HepG2 (cell line): Measurements from ENCODE around the gene ANKLE1. TPM values are rescaled to one million over a fixed set of nuclear protein-coding genes. Genes with fewer than 3 reads are reported as not detected.

Experiments used
- ATAC-seq: fragments of 200-7000 bp; cut with Tn5 transposase; 3 replicates; pipeline ENCODE4 v1.9.1; 2020; ENCODE audit warnings: mild to moderate bottlenecking, moderate library complexity
- BruUV-seq: library from RNA; stranded (reverse); fragments of 400-500 nt; replicated peaks from 2 replicates; lab custom pipeline; 2021; lab: Mats Ljungman, UMichigan
- CTCF ChIA-PET: fragments of 300-600 bp; formaldehyde crosslinking; extraction: SDS; loops from one replicate; lab custom pipeline; 2021; ENCODE audit warnings: low total read pairs, inconsistent platforms, low intra/inter-chr PET ratio; lab: Yijun Ruan, JAX
- POLR2A ChIA-PET: fragments of 350-600 bp; sonication (Branson Sonifier 250); formaldehyde crosslinking; loops from one replicate; lab custom pipeline; 2020; ENCODE audit warnings: antibody characterized with exemption, inconsistent platforms; lab: Yijun Ruan, JAX
- DNase-seq: peaks from one replicate; pipeline ENCODE4 v3.0.0-alpha.2; 2015; ENCODE audit warnings: low spot score
- FAIRE-seq: peaks from 3 replicates; lab custom pipeline; 2011; peaks lifted over from hg19 to GRCh38; lab: Jason Lieb, UNC
- H2AFZ ChIP-seq: one replicate; pipeline ENCODE4 v1.6.1; 2011; ENCODE audit warnings: low read length, inconsistent platforms
- H3K27ac ChIP-seq: fragments of 300-600 bp; 3 replicates; pipeline ENCODE4 v1.8.0; 2011; ENCODE audit warnings: mixed run types, mild to moderate bottlenecking, mixed read lengths, low read length, inconsistent platforms; ENCODE audit not compliant: insufficient read depth; ENCODE audit errors: extremely low read length
- H3K27me3 ChIP-seq, 2 experiments: fragments of 200-600 bp in 1 of 2; 2 replicates in 1 of 2; 3 replicates in 1 of 2; pipeline versions ENCODE4 v1.6.0 to v1.8.0; 2011; ENCODE audit warnings: low read length in 2 of 2, mild to moderate bottlenecking in 2 of 2, moderate library complexity in 2 of 2, inconsistent platforms in 1 of 2; ENCODE audit not compliant: insufficient read depth in 2 of 2, control insufficient read depth in 1 of 2
- H3K36me3 ChIP-seq, 2 experiments: fragments of 200-600 bp in 1 of 2; replicated peaks in 1 of 2; 2 replicates in 1 of 2; 3 replicates in 1 of 2; pipeline versions ENCODE4 v1.5.1 to v1.8.0; 2011; ENCODE audit warnings: low read length in 2 of 2, inconsistent platforms in 1 of 2; ENCODE audit not compliant: insufficient read depth in 2 of 2, control insufficient read depth in 1 of 2
- H3K4me1 ChIP-seq: 2 replicates; pipeline ENCODE4 v1.5.1; 2012; ENCODE audit warnings: low read length, inconsistent platforms; ENCODE audit not compliant: insufficient read depth
- H3K4me2 ChIP-seq: 2 replicates; pipeline ENCODE4 v1.6.0; 2011; ENCODE audit warnings: low read depth, low read length, inconsistent platforms
- H3K4me3 ChIP-seq, 3 experiments: fragments of 200-600 bp in 1 of 3; sonication (generic), shearing (Covaris generic) in 1 of 3; replicated peaks in 1 of 3; 2 replicates each; pipeline ENCODE4 v1.5.1; 2011 to 2016; ENCODE audit warnings: low read length in 3 of 3, inconsistent platforms in 2 of 3, low read depth in 2 of 3, mild to moderate bottlenecking in 2 of 3, control low read depth in 1 of 3, mixed read lengths in 1 of 3; ENCODE audit not compliant: insufficient read depth in 1 of 3
- H3K79me2 ChIP-seq: one replicate; pipeline ENCODE4 v1.6.1; 2011; ENCODE audit warnings: low read length, inconsistent platforms; ENCODE audit not compliant: insufficient read depth
- H3K9ac ChIP-seq: 2 replicates; pipeline ENCODE4 v1.6.0; 2011; ENCODE audit warnings: mild to moderate bottlenecking, low read depth, low read length, inconsistent platforms; ENCODE audit not compliant: insufficient read depth
- H3K9me3 ChIP-seq: 2 replicates; pipeline ENCODE4 v1.5.1; 2012; ENCODE audit warnings: mild to moderate bottlenecking, low read length
- H4K20me1 ChIP-seq: 2 replicates; pipeline ENCODE4 v1.6.0; 2011; ENCODE audit warnings: inconsistent platforms, mild to moderate bottlenecking, low read length, moderate library complexity; ENCODE audit not compliant: insufficient read depth
- ARHGAP35 ChIP-seq: sonication (generic); formaldehyde crosslinking; IDR thresholded peaks from 2 replicates; pipeline ENCODE4 v1.9.0; 2022; ENCODE audit warnings: mild to moderate bottlenecking, inconsistent platforms, moderate library complexity, missing genetic modification reagents, borderline replicate concordance
- CEBPB ChIP-seq: IDR thresholded peaks from 2 replicates; pipeline ENCODE4 v1.6.1; 2011; ENCODE audit warnings: low read depth, low read length, improper control_type of control experiment, borderline replicate concordance
- CSRNP2 ChIP-seq: sonication (generic); formaldehyde crosslinking; conservative IDR thresholded peaks from 2 replicates; pipeline ENCODE4 v1.8.0; 2022; ENCODE audit warnings: low read depth, missing genetic modification reagents
- FOSL2 ChIP-seq: sonication (generic); formaldehyde crosslinking; IDR thresholded peaks from 2 replicates; pipeline ENCODE4 v1.4.0; 2020; ENCODE audit warnings: missing genetic modification reagents
- IRF2 ChIP-seq: IDR thresholded peaks from 2 replicates; pipeline ENCODE4 v1.6.1; 2018; ENCODE audit warnings: missing genetic modification reagents, missing compliant biosample characterization
- ONECUT2 ChIP-seq: sonication (generic); formaldehyde crosslinking; IDR thresholded peaks from 2 replicates; pipeline ENCODE4 v1.4.0; 2020; ENCODE audit warnings: missing genetic modification reagents
- SIX4 ChIP-seq: sonication (generic); formaldehyde crosslinking; IDR thresholded peaks from 2 replicates; pipeline ENCODE4 v1.4.0; 2020; ENCODE audit warnings: missing genetic modification reagents
- THAP11 ChIP-seq: IDR thresholded peaks from 2 replicates; pipeline ENCODE4 v1.6.1; 2016; ENCODE audit warnings: missing biosample characterization, missing genetic modification reagents
- XBP1 ChIP-seq: sonication (generic); formaldehyde crosslinking; IDR thresholded peaks from 2 replicates; pipeline ENCODE4 v1.5.0; 2020; ENCODE audit warnings: missing genetic modification reagents
- ZFP82 ChIP-seq: sonication (generic); formaldehyde crosslinking; IDR thresholded peaks from 2 replicates; pipeline ENCODE4 v1.5.1; 2020; ENCODE audit warnings: mild to moderate bottlenecking, missing genetic modification reagents, borderline replicate concordance
- ZNF143 ChIP-seq: sonication (generic); formaldehyde crosslinking; IDR thresholded peaks from 2 replicates; pipeline ENCODE4 v1.4.0; 2020; ENCODE audit warnings: missing genetic modification reagents
- ZNF331 ChIP-seq: sonication (generic); formaldehyde crosslinking; IDR thresholded peaks from 2 replicates; pipeline ENCODE4 v1.4.0; 2020; ENCODE audit warnings: missing genetic modification reagents
- ZNF687 ChIP-seq: sonication (generic); formaldehyde crosslinking; IDR thresholded peaks from 2 replicates; pipeline ENCODE4 v1.5.1; 2020; ENCODE audit warnings: mild to moderate bottlenecking, missing genetic modification reagents, moderate library complexity
- ZNF747 ChIP-seq: sonication (generic); formaldehyde crosslinking; IDR thresholded peaks from 2 replicates; pipeline ENCODE4 v1.8.1; 2023; ENCODE audit warnings: missing genetic modification reagents, mild to moderate bottlenecking, borderline replicate concordance
- WGBS: methylation state at CpG from one replicate; pipeline ENCODE4 v1.1.6; 2017; ENCODE audit warnings: low lambda C conversion rate; 5-methylcytosine and 5-hydroxymethylcytosine counted together
- in situ Hi-C: cut with HindIII; loops from 2 replicates; pipeline ENCODE4 v1.10.0; 2017; ENCODE audit warnings: low pct_unique_long_range_greater_than_20kb; ENCODE audit not compliant: extremely low pct_ligation_motif_present
- intact Hi-C: fragments of 100-400 bp; cut with micrococcal nuclease; formaldehyde crosslinking; loops from one replicate; pipeline ENCODE4 v1.10.0; 2022; ENCODE audit not compliant: unreplicated experiment
- polyA plus RNA-seq, 8 experiments: library from polyadenylated mRNA; depleted of rRNA in 3 of 8; stranded (reverse) in 7 of 8; unstranded in 1 of 8; fragments of >200 nt; fragmentation: Illumina TruSeq in 4 of 8; extraction: Trizol in 4 of 8; gene quantifications; 2 replicates each; pipeline versions ENCODE4 v1.2.1 to v1.2.3, GENCODE V29; 2011 to 2016; ENCODE audit warnings: low read depth in 4 of 8, missing spikeins in 1 of 8, mixed read lengths in 1 of 8; ENCODE audit not compliant: insufficient read depth in 1 of 8
- total RNA-seq, 5 experiments: library from RNA; depleted of rRNA; stranded (reverse); fragments of >200 nt; fragmentation: Illumina TruSeq; extraction: Trizol; gene quantifications; 2 replicates each; pipeline ENCODE4 v1.2.3, GENCODE V29; 2016; ENCODE audit warnings: low read depth in 1 of 5
- TF ChIP-seq, protein P1 (sequence below): sonication (generic); formaldehyde crosslinking; conservative IDR thresholded peaks from 2 replicates; pipeline ENCODE4 v1.8.0; 2022; ENCODE audit warnings: mild to moderate bottlenecking, moderate library complexity, missing genetic modification reagents
- TF ChIP-seq, protein P2 (sequence below): sonication (generic); formaldehyde crosslinking; IDR thresholded peaks from 2 replicates; pipeline ENCODE4 v1.5.0; 2020; ENCODE audit warnings: mild to moderate bottlenecking, missing genetic modification reagents

The ANKLE1 gene
- total and polyA plus RNA-seq, 2 of the 13 experiments (the other 11 are each of a cell fraction or from before 2014, with no cell fraction given), result 0.69 to 1.5 TPM

DNA sequence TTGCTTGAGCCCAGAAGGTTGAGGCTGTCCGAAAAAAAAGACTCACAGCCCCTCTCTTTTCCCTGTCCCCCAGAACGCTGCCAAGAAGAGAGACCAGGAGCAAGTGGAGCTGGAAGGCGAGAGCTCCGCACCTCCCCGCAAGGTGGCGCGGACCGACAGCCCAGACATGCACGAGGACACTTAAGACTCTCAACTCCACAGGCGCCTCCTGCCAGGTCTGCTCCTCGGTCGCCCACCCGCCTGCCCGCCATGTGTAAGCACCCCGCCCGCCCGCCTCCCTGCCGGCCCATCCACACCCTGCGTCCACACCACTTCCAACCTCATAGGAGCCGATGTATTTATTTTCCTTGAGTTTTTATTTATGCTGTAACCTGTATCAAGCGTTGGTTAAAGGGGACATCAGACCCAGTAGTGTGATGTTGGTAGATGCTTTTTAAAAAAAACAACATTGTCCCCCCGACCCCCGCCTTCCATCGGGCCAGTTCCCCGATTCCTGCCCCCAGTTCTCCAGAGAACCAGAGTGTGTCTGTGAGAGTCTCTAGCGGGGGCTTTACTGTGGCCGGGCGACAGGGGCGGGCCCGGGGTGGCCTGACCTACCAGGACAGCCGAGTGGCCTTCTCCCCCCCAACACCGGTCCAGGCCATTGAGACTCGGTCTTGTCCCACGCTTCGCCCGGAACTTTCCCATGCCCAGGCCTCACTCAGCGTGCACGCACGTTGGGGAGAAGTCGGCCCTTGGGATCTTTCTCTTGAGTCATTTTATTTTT, 38.0 kb downstream of the ANKLE1 start:
- BruUV-seq, result TSS peak; percentile 53
- Histone ChIP-seq H4K20me1 (no peaks in the 10 kb centered on the region), H3K79me2 (no peaks in the 10 kb centered on the region), H3K27me3 (no peaks in the 10 kb centered on the region), H3K9ac (no peak overlapping the region), H3K36me3 (peaks cover 12 to 35% of the 10 kb centered on the region in 2 experiments; a peak in 4 of 5 replicates), H3K4me2 (no peak overlapping the region), H3K4me1 (no peaks in the 10 kb centered on the region), H2AFZ (no peak overlapping the region), H3K4me3 (no peak overlapping the region), H3K9me3 (no peaks in the 10 kb centered on the region), H3K27ac (no peak overlapping the region)
- FAIRE-seq (no peak), ATAC-seq (no peak), DNase-seq (no peak)
- in situ Hi-C loops (no loop called here), intact Hi-C loops (no loop called here)
- ChIA-PET POLR2A (no interaction called here), CTCF (no interaction called here)
- WGBS, result 95% methylated on average over 40 of the region's 40 CpGs
- TF ChIP-seq ONECUT2 (CRISPR knock-in tag) (no peak), ZNF687 (no peak), THAP11 (CRISPR knock-in tag) (no peak), FOSL2 (CRISPR knock-in tag) (no peak), ZNF143 (no peak), ZFP82 (no peak), CSRNP2 (no peak), CEBPB (no peak), XBP1 (CRISPR knock-in tag) (no peak), ZNF747 (CRISPR knock-in tag) (no peak), ZNF331 (CRISPR knock-in tag) (no peak), IRF2 (CRISPR knock-in tag) (no peak), ARHGAP35 (no peak), SIX4 (CRISPR knock-in tag) (no peak)
- TF ChIP-seq, protein P1, sequence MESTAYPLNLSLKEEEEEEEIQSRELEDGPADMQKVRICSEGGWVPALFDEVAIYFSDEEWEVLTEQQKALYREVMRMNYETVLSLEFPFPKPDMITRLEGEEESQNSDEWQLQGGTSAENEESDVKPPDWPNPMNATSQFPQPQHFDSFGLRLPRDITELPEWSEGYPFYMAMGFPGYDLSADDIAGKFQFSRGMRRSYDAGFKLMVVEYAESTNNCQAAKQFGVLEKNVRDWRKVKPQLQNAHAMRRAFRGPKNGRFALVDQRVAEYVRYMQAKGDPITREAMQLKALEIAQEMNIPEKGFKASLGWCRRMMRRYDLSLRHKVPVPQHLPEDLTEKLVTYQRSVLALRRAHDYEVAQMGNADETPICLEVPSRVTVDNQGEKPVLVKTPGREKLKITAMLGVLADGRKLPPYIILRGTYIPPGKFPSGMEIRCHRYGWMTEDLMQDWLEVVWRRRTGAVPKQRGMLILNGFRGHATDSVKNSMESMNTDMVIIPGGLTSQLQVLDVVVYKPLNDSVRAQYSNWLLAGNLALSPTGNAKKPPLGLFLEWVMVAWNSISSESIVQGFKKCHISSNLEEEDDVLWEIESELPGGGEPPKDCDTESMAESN (CRISPR knock-in tag), result no peak
- TF ChIP-seq, protein P2, sequence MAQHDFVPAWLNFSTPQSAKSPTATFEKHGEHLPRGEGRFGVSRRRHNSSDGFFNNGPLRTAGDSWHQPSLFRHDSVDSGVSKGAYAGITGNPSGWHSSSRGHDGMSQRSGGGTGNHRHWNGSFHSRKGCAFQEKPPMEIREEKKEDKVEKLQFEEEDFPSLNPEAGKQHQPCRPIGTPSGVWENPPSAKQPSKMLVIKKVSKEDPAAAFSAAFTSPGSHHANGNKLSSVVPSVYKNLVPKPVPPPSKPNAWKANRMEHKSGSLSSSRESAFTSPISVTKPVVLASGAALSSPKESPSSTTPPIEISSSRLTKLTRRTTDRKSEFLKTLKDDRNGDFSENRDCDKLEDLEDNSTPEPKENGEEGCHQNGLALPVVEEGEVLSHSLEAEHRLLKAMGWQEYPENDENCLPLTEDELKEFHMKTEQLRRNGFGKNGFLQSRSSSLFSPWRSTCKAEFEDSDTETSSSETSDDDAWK, result no peak
